SK-N-SH (cell line): Measurements from ENCODE around the gene TAOK3. TPM values are rescaled to one million over a fixed set of nuclear protein-coding genes. Genes with fewer than 3 reads are reported as not detected.

Source experiments
- CTCF ChIA-PET: fragments of 300-600, 350-600 bp; formaldehyde crosslinking; extraction: SDS; loops from one replicate; lab custom pipeline; 2021; lab: Yijun Ruan, JAX
- POLR2A ChIA-PET: fragments of 350-600 bp; sonication (Branson Sonifier 250); formaldehyde crosslinking; extraction: SDS; loops from one replicate; lab custom pipeline; 2020; ENCODE audit warnings: antibody characterized with exemption, inconsistent platforms; lab: Yijun Ruan, JAX
- DNase-seq: peaks from one replicate; pipeline ENCODE4 v3.0.0; 2012
- H2AFZ ChIP-seq: fragments of 200-600 bp; sonication (generic); 2 replicates; pipeline ENCODE4 v1.8.1; 2016; ENCODE audit warnings: antibody characterized with exemption, mild to moderate bottlenecking, low read depth
- H3F3A ChIP-seq: fragments of 200-600 bp; sonication (generic); replicated peaks from 2 replicates; pipeline ENCODE3; 2016; ENCODE audit warnings: antibody characterized with exemption, mild to moderate bottlenecking; ENCODE audit not compliant: insufficient read depth
- H3K27ac ChIP-seq, 2 experiments: fragments of 200-500 bp in 1 of 2; fragments of 200-600 bp in 1 of 2; sonication (Bioruptor generic) in 1 of 2; sonication (generic), shearing (Covaris generic) in 1 of 2; 2 replicates each; pipeline versions ENCODE4 v1.5.1 to v1.6.1; 2014 to 2016; ENCODE audit warnings: low read depth in 2 of 2, inconsistent platforms in 1 of 2, low read length in 1 of 2, mild to moderate bottlenecking in 1 of 2, mixed read lengths in 1 of 2
- H3K27me3 ChIP-seq: fragments of 200-600 bp; sonication (generic), shearing (Covaris generic); 2 replicates; pipeline ENCODE4 v1.6.1; 2016; ENCODE audit warnings: mixed run types; ENCODE audit not compliant: insufficient read depth
- H3K36me3 ChIP-seq, 2 experiments: fragments of 200-500 bp in 1 of 2; fragments of 200-600 bp in 1 of 2; sonication (Bioruptor generic) in 1 of 2; sonication (generic) in 1 of 2; replicated peaks in 1 of 2; 2 replicates each; pipeline versions ENCODE3 to v1.5.1; 2014 to 2016; ENCODE audit warnings: low read length in 1 of 2, mild to moderate bottlenecking in 1 of 2; ENCODE audit not compliant: insufficient read depth in 2 of 2, control insufficient read depth in 1 of 2
- H3K4me1 ChIP-seq, 2 experiments: fragments of 200-500 bp in 1 of 2; fragments of 200-600 bp in 1 of 2; sonication (Bioruptor generic) in 1 of 2; sonication (generic), shearing (Covaris generic) in 1 of 2; 2 replicates each; pipeline versions ENCODE4 v1.5.1 to v1.6.1; 2014 to 2016; ENCODE audit warnings: low read depth in 1 of 2, low read length in 1 of 2, mixed run types in 1 of 2; ENCODE audit not compliant: insufficient read depth in 2 of 2, control insufficient read depth in 1 of 2
- H3K4me2 ChIP-seq: fragments of 200-600 bp; sonication (generic), shearing (Covaris generic); 2 replicates; pipeline ENCODE4 v1.6.1; 2017; ENCODE audit warnings: mixed run types
- H3K4me3 ChIP-seq, 2 experiments: fragments of 200-500 bp in 1 of 2; fragments of 200-600 bp in 1 of 2; sonication (Bioruptor generic) in 1 of 2; sonication (generic), shearing (Covaris generic) in 1 of 2; 2 replicates each; pipeline versions ENCODE4 v1.5.1 to v1.8.1; 2014 to 2016; ENCODE audit warnings: low read depth in 2 of 2, inconsistent platforms in 1 of 2, low read length in 1 of 2, mild to moderate bottlenecking in 1 of 2, mixed read lengths in 1 of 2, moderate library complexity in 1 of 2
- H3K79me2 ChIP-seq: fragments of 200-600 bp; sonication (generic); 2 replicates; pipeline ENCODE4 v1.8.1; 2017; ENCODE audit warnings: mild to moderate bottlenecking; ENCODE audit not compliant: insufficient read depth
- H3K9ac ChIP-seq: fragments of 200-600 bp; sonication (generic); 2 replicates; pipeline ENCODE4 v1.6.1; 2017; ENCODE audit warnings: mixed run types
- H3K9me2 ChIP-seq: fragments of 200-600 bp; sonication (generic); 2 replicates; pipeline ENCODE4 v1.6.1; 2017; ENCODE audit warnings: mixed run types
- H3K9me3 ChIP-seq: fragments of 200-600 bp; sonication (generic); 2 replicates; pipeline ENCODE4 v1.6.1; 2017; ENCODE audit warnings: mixed run types, mild to moderate bottlenecking, moderate library complexity
- H4K20me1 ChIP-seq: fragments of 200-600 bp; sonication (generic); 2 replicates; pipeline ENCODE4 v1.6.1; 2017; ENCODE audit warnings: mild to moderate bottlenecking, mixed run types; ENCODE audit not compliant: insufficient read depth
- ELF1 ChIP-seq: IDR thresholded peaks from 2 replicates; pipeline ENCODE4 v1.4.0; 2012
- FOXM1 ChIP-seq: IDR thresholded peaks from 2 replicates; pipeline ENCODE4 v1.4.0; 2012; ENCODE audit warnings: low read depth, mild to moderate bottlenecking
- GABPA ChIP-seq: IDR thresholded peaks from 2 replicates; pipeline ENCODE4 v1.4.0; 2012; ENCODE audit warnings: low read depth, mild to moderate bottlenecking
- IRF3 ChIP-seq: fragments of 150-350 bp; IDR thresholded peaks from 2 replicates; pipeline ENCODE4 v1.6.1; 2016; ENCODE audit warnings: mild to moderate bottlenecking, low read depth, low read length
- MXI1 ChIP-seq: IDR thresholded peaks from 2 replicates; pipeline ENCODE4 v1.6.1; 2012; ENCODE audit warnings: mild to moderate bottlenecking, low read depth, low read length, improper control_type of control experiment
- NFIC ChIP-seq: IDR thresholded peaks from 2 replicates; pipeline ENCODE4 v1.4.0; 2012; ENCODE audit warnings: borderline replicate concordance
- RCOR1 ChIP-seq: fragments of 150-350 bp; IDR thresholded peaks from 2 replicates; pipeline ENCODE4 v1.6.1; 2017; ENCODE audit warnings: antibody characterized with exemption, low read length
- REST ChIP-seq: IDR thresholded peaks from 2 replicates; pipeline ENCODE4 v1.6.1; 2012; ENCODE audit warnings: mild to moderate bottlenecking, low read depth, low read length, moderate library complexity
- RFX5 ChIP-seq: IDR thresholded peaks from 2 replicates; pipeline ENCODE4 v1.6.1; 2012; ENCODE audit warnings: mild to moderate bottlenecking, improper control_type of control experiment, low read length
- RXRA ChIP-seq: IDR thresholded peaks from 2 replicates; pipeline ENCODE4 v1.4.0; 2012; ENCODE audit warnings: low read depth, mild to moderate bottlenecking, borderline replicate concordance
- YY1 ChIP-seq: IDR thresholded peaks from 2 replicates; pipeline ENCODE4 v1.4.0; 2012; ENCODE audit warnings: low read depth, mild to moderate bottlenecking
- polyA plus RNA-seq, 3 experiments: library from polyadenylated mRNA; depleted of rRNA; stranded (reverse); fragments of >200 nt; gene quantifications; 2 replicates each; pipeline ENCODE4 v1.2.3, GENCODE V29; 2012

Gene TAOK3
- polyA plus RNA-seq, 1 of the 3 experiments (the other 2 are of a cell fraction) = 18.1 TPM

- Histone ChIP-seq H3K79me2 (peaks cover 44% of the 10 kb centered on the region), H3K4me3 (no peak overlapping the region), H3K4me1 (peaks cover 11 to 28% of the 10 kb centered on the region in 2 experiments; a peak in 3 of 4 replicates), H3K9me2 (no peaks in the 10 kb centered on the region), H3K27ac (peak overlapping the region in 1 of 2 experiments; percentile 78; a peak in 2 of 4 replicates), H3K9me3 (no peaks in the 10 kb centered on the region), H4K20me1 (no peaks in the 10 kb centered on the region), H2AFZ (no peak overlapping the region), H3K9ac (peak overlapping the region; percentile 0; the same call in 1 of the 2 replicates), H3K36me3 (peaks cover 3 to 13% of the 10 kb centered on the region in 2 experiments), H3K27me3 (no peaks in the 10 kb centered on the region), H3F3A (peaks cover 13% of the 10 kb centered on the region), H3K4me2 (peak overlapping the region; percentile 8; the same call in 1 of the 2 replicates)
- DNase-seq = no peak
- ChIA-PET CTCF (interaction anchor here (0.7 to 9.9 kb wide), 8 partner anchors 10 to 211 kb away, joined by 3 to 267 read pairs (median 4); partner anchors contain the start of genes SUDS3 and TAOK3), POLR2A (interaction anchor here (3.2 kb wide), 1 partner anchor 193 kb away, joined by 13 read pairs; the partner anchor contains the start of gene SUDS3)
- TF ChIP-seq NFIC (peak; percentile 68), RXRA (no peak)
These were observed 189.0 kb downstream of the TAOK3 start for GRCh38 chr12:118183711-118184110.

- peaks cover 11% of the 10 kb centered on the region for H3F3A ChIP-seq
- no peak for DNase-seq
- H3K4me1 ChIP-seq = peaks cover 8 to 28% of the 10 kb centered on the region in 2 experiments; a peak in 3 of 4 replicates
- H4K20me1 ChIP-seq = no peaks in the 10 kb centered on the region
- no peaks in the 10 kb centered on the region for H3K9me3 ChIP-seq
- no peak overlapping the region for H3K4me3 ChIP-seq
- H3K9ac ChIP-seq = no peak overlapping the region; the same call in 1 of the 2 replicates
- TF ChIP-seq ELF1 (no peak), IRF3 (no peak), RCOR1 (no peak), REST (no peak), YY1 (no peak), GABPA (no peak), RFX5 (no peak), MXI1 (no peak), FOXM1 (no peak)
- H3K27me3 ChIP-seq = no peaks in the 10 kb centered on the region
- peaks cover 3 to 13% of the 10 kb centered on the region in 2 experiments for H3K36me3 ChIP-seq
- H3K9me2 ChIP-seq = no peaks in the 10 kb centered on the region
- H2AFZ ChIP-seq = no peak overlapping the region
- ChIA-PET POLR2A (interaction anchor here (3.2 kb wide), 1 partner anchor 193 kb away, joined by 13 read pairs; the partner anchor contains the start of gene SUDS3), CTCF (interaction anchor here (0.6 to 9.9 kb wide), 14 partner anchors 9 to 212 kb away, joined by 3 to 267 read pairs (median 4); partner anchors contain the start of genes SUDS3 and TAOK3)
- peak overlapping the region; percentile 8; the same call in 1 of the 2 replicates for H3K4me2 ChIP-seq
- peak overlapping the region in 1 of 2 experiments; percentile 78; a peak in 2 of 4 replicates for H3K27ac ChIP-seq
- H3K79me2 ChIP-seq = peaks cover 41% of the 10 kb centered on the region
These were observed 189.6 kb downstream of the TAOK3 start for GRCh38 chr12:118183155-118183554.
